Endodermal cell (in vitro differentiated cells): ENCODE measurements around the gene WDR91. TPM values are rescaled to one million over a fixed set of nuclear protein-coding genes. Genes with fewer than 3 reads are reported as not detected.

Source experiments
- DNase-seq: peaks from one replicate; pipeline ENCODE4 v3.0.0-alpha.2; 2017
- H3K27ac ChIP-seq: 2 replicates; pipeline ENCODE4 v1.5.1; 2013; ENCODE audit warnings: mild to moderate bottlenecking, low read depth, low read length, moderate library complexity
- H3K27me3 ChIP-seq: 2 replicates; pipeline ENCODE4 v1.6.1; 2013; ENCODE audit warnings: mild to moderate bottlenecking, low read length, moderate library complexity; ENCODE audit not compliant: insufficient read depth, control insufficient read depth, poor library complexity, severe bottlenecking
- H3K36me3 ChIP-seq: 2 replicates; pipeline ENCODE4 v1.7.0; 2013; ENCODE audit warnings: mild to moderate bottlenecking, low read length, moderate library complexity; ENCODE audit not compliant: control insufficient read depth, insufficient read depth
- H3K4me1 ChIP-seq: one replicate; pipeline ENCODE4 v1.7.0; 2013; ENCODE audit warnings: low read length; ENCODE audit not compliant: control insufficient read depth, insufficient read depth
- H3K4me3 ChIP-seq: 2 replicates; pipeline ENCODE4 v1.5.1; 2013; ENCODE audit warnings: mild to moderate bottlenecking, low read length, moderate library complexity
- H3K9ac ChIP-seq: 2 replicates; pipeline ENCODE4 v1.6.1; 2013; ENCODE audit warnings: mild to moderate bottlenecking, low read length, moderate library complexity; ENCODE audit not compliant: poor library complexity, severe bottlenecking; ENCODE audit errors: extremely low read depth
- H3K9me3 ChIP-seq: 2 replicates; pipeline ENCODE4 v1.6.1; 2013; ENCODE audit warnings: mild to moderate bottlenecking, low read length, moderate library complexity; ENCODE audit not compliant: control insufficient read depth
- H3K27ac Mint-ChIP-seq: 2 replicates; pipeline ENCODE4 v1.8.0; 2020; ENCODE audit warnings: mixed read lengths
- H3K27me3 Mint-ChIP-seq: 2 replicates; pipeline ENCODE4 v1.8.0; 2021; ENCODE audit warnings: mild to moderate bottlenecking, mixed read lengths; ENCODE audit not compliant: insufficient read depth
- H3K36me3 Mint-ChIP-seq: 2 replicates; pipeline ENCODE4 v1.8.0; 2020; ENCODE audit warnings: low read depth, mixed read lengths
- H3K4me1 Mint-ChIP-seq: 2 replicates; pipeline ENCODE4 v1.8.0; 2020; ENCODE audit warnings: mixed read lengths
- H3K4me3 Mint-ChIP-seq: 2 replicates; pipeline ENCODE4 v1.8.0; 2020; ENCODE audit warnings: mild to moderate bottlenecking, moderate library complexity, mixed read lengths
- H3K9me3 Mint-ChIP-seq: 2 replicates; pipeline ENCODE4 v1.8.0; 2020; ENCODE audit warnings: mild to moderate bottlenecking, mixed read lengths
- CTCF ChIP-seq: fragments of 200-600 bp; sonication (generic); conservative IDR thresholded peaks from 2 replicates; pipeline ENCODE4 v1.5.0; 2021; ENCODE audit warnings: antibody characterized with exemption, mild to moderate bottlenecking
- WGBS, 2 experiments: methylation state at CpG; one replicate each; pipeline versions ENCODE4 v1.1.5 to v1.1.7; 2013; ENCODE audit warnings: missing lambda C conversion rate in 2 of 2, mixed read lengths in 1 of 2; ENCODE audit not compliant: insufficient coverage in 1 of 2, insufficient read length in 1 of 2; 5-methylcytosine and 5-hydroxymethylcytosine counted together
- microRNA-seq: library from miRNA; unstranded; fragments of <30 nt; microRNA quantifications from one replicate; pipeline ENCODE4 v1.2.0, GENCODE V29; 2020; ENCODE audit warnings: borderline microRNAs expressed
- total RNA-seq, 2 donors: library from RNA; stranded (reverse); fragmentation: NEBNext Ultra II Directional in 1 of 2; extraction: Animal tissue kit (Norgen Biotek cat#: 25700) in 1 of 2; gene quantifications; 2 replicates in 1 of 2; 3 replicates in 1 of 2; pipeline ENCODE4 v1.2.1, GENCODE V29; 2021

The WDR91 gene
- total RNA-seq, 2 donors from 2014 or later = 8.2 to 9.6 TPM

GRCh38 chr7:135143885-135144668 is 67.2 kb downstream of the WDR91 start:
- Mint-ChIP-seq H3K27ac (no peak overlapping the region), H3K4me1 (no peaks in the 10 kb centered on the region), H3K4me3 (no peak overlapping the region), H3K36me3 (no peaks in the 10 kb centered on the region), H3K27me3 (peaks cover 3% of the 10 kb centered on the region), H3K9me3 (no peaks in the 10 kb centered on the region)
- 87 to 100% methylated on average over 1 to 3 of the region's 3 CpGs for WGBS, 2 experiments
- no peaks in the 10 kb centered on the region for H3K27me3 ChIP-seq
- H3K36me3 ChIP-seq = no peaks in the 10 kb centered on the region
- TF ChIP-seq CTCF = no peak
- no peak overlapping the region for H3K4me3 ChIP-seq
- DNase-seq = no peak
- H3K9me3 ChIP-seq = no peaks in the 10 kb centered on the region
- H3K4me1 ChIP-seq = no peaks in the 10 kb centered on the region
- H3K9ac ChIP-seq = no peak overlapping the region
- H3K27ac ChIP-seq = no peak overlapping the region

Small RNA genes within 50 kb of the gene (microRNA-seq; reads per million reads assigned to microRNA genes)
- not detected for gene MIR6509

Other genes with a start within 250 kb of the WDR91 start
- gene AGBL3, start 225.0 kb downstream of the WDR91 start, total RNA-seq = 1 to 10 TPM; 2.6 to 5.0 TPM
- not detected for gene TMEM140, start 63.5 kb downstream of the WDR91 start, total RNA-seq
- 10 to 100 TPM; 60.6 to 67.8 TPM for gene CYREN, start 40.8 kb downstream of the WDR91 start, total RNA-seq
- not detected for gene STRA8, start 22.3 kb upstream of the WDR91 start, total RNA-seq